A549 treated with AZD2906 at 1 μM for 4 hours (cell line): ENCODE measurements around the gene ACAT2. TPM values are rescaled to one million over a fixed set of nuclear protein-coding genes. Genes with fewer than 3 reads are reported as not detected.

Experiments
- total RNA-seq: library from RNA; stranded (reverse); fragments of 200-300 nt; extraction: Qiagen RNA extraction; gene quantifications from 5 replicates; pipeline ENCODE4 v1.2.3, GENCODE V29; 2022

ACAT2 gene
- total RNA-seq, result 25.8 to 29.3 TPM (median 27.5 TPM) in 5 replicates

GRCh38 chr6:159761873-159762680 is at the start of gene ACAT2:
Gene ACAT2, plus strand, starts transcription at chr6:159762045. Its CDS starts 43 bp downstream, at chr6:159762088.

GRCh38 chr6:159726918-159727716 is 34.7 kb upstream of the ACAT2 start, which contains the start of gene WTAP:
Gene WTAP, plus strand, starts transcription at chr6:159727506. Its CDS starts 8,760 bp downstream, at chr6:159736266.

GRCh38 chr6:159789377-159790148 is 27.7 kb downstream of the ACAT2 start, which contains the start of gene TCP1:
Gene TCP1, minus strand, starts transcription at chr6:159789602. Its CDS starts 134 bp downstream, at chr6:159789468.

GRCh38 chr6:159790149-159790955 is 28.5 kb downstream of the ACAT2 start, which contains the start of gene MRPL18:
Gene MRPL18, plus strand, starts transcription at chr6:159790467. Its CDS starts 121 bp downstream, at chr6:159790588.

GRCh38 chr6:159800141-159800865 is 38.5 kb downstream of the ACAT2 start, which contains the start of gene PNLDC1:
Gene PNLDC1, plus strand, starts transcription at chr6:159800276. Its CDS starts 32 bp downstream, at chr6:159800308.

Other genes starting within 250 kb of the ACAT2 start
- 159 to 200 TPM (median 189 TPM) in 5 replicates for gene SOD2, start 68.8 kb upstream of the ACAT2 start, total RNA-seq
- 64.8 to 70.6 TPM (median 65.7 TPM) in 5 replicates for gene WTAP, start 34.5 kb upstream of the ACAT2 start, total RNA-seq
- 211 to 267 TPM (median 224 TPM) in 5 replicates for gene TCP1, start 27.6 kb downstream of the ACAT2 start, total RNA-seq
- gene MRPL18, start 28.4 kb downstream of the ACAT2 start, total RNA-seq, result 72.2 to 97.1 TPM (median 88.3 TPM) in 5 replicates
- 0.05 to 0.13 TPM (median 0.05 TPM) in 3 of 5 replicates, not detected in the others for gene PNLDC1, start 38.2 kb downstream of the ACAT2 start, total RNA-seq
- 0.01 TPM in 1 of 5 replicates, not detected in the others for gene MAS1, start 128.9 kb downstream of the ACAT2 start, total RNA-seq
- 28.2 to 35.9 TPM (median 28.3 TPM) in 5 replicates for gene IGF2R, start 207.0 kb downstream of the ACAT2 start, total RNA-seq